GM06990 (cell line): Measurements from ENCODE around the gene NHLRC4.

Experiments
- DNase-seq: peaks from one replicate; pipeline ENCODE4 v3.0.0-alpha.2; 2011; ENCODE audit not compliant: insufficient read length; ENCODE audit errors: extremely low read depth
- H3K27me3 ChIP-seq: replicated peaks from 2 replicates; pipeline ENCODE4 v1.6.0; 2011; ENCODE audit warnings: low read length; ENCODE audit not compliant: control insufficient read depth, insufficient read depth
- H3K36me3 ChIP-seq: 2 replicates; pipeline ENCODE4 v1.5.1; 2011; ENCODE audit warnings: low read length; ENCODE audit not compliant: control insufficient read depth, insufficient read depth
- H3K4me3 ChIP-seq: replicated peaks from 2 replicates; pipeline ENCODE4 v1.5.1; 2011; ENCODE audit warnings: low read depth, mild to moderate bottlenecking, control low read depth, low read length
- CTCF ChIP-seq: IDR thresholded peaks from 2 replicates; pipeline ENCODE4 v1.5.1; 2011; ENCODE audit warnings: low read length, control low read depth, mild to moderate bottlenecking, inconsistent platforms; ENCODE audit not compliant: insufficient read depth, poor library complexity, severe bottlenecking

Gene NHLRC4

DNA sequence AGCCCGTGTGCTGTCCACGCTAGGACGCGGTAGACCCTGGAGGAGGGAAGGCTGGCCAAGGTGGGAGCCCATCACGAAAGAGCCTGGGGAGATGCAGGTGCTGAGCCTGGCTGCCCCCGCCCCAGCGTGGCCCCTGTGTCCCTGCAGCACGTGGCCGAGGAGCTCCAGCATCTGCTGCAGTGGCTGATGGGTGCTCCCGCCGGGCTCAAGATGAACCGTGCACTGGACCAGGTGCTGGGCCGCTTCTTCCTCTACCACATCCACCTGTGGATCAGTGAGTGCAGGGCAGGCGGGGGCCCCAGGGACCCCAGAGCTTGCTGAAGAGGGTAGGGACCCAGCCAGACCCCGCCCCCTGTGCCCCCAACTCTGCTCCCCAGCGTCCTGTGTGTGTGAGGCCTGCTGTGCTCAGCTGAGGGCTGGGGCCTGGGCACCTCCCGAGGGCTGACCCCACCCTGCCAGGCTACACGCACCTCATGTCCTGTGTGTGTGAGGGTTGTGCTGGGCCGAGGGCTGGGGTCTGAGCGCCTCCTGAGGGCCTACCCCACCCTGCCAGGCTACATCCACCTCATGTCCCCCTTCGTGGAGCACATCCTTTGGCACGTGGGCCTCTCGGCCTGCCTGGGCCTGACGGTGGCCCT lies 11.5 kb downstream of the NHLRC4 start:
- no peak for TF ChIP-seq CTCF
- H3K27me3 ChIP-seq, result no peaks in the 10 kb centered on the region
- DNase-seq, result no peak
- peaks cover 5% of the 10 kb centered on the region for H3K36me3 ChIP-seq
- no peak overlapping the region for H3K4me3 ChIP-seq

GRCh38 chr16:578870-579405 lies 12.1 kb downstream of the NHLRC4 start:
- peak; percentile 78 for DNase-seq
- H3K27me3 ChIP-seq, result no peaks in the 10 kb centered on the region
- peaks cover 5% of the 10 kb centered on the region for H3K36me3 ChIP-seq
- H3K4me3 ChIP-seq, result peak overlapping the region; percentile 15; the same call in 1 of the 2 replicates
- TF ChIP-seq CTCF, result peak; percentile 97

DNA sequence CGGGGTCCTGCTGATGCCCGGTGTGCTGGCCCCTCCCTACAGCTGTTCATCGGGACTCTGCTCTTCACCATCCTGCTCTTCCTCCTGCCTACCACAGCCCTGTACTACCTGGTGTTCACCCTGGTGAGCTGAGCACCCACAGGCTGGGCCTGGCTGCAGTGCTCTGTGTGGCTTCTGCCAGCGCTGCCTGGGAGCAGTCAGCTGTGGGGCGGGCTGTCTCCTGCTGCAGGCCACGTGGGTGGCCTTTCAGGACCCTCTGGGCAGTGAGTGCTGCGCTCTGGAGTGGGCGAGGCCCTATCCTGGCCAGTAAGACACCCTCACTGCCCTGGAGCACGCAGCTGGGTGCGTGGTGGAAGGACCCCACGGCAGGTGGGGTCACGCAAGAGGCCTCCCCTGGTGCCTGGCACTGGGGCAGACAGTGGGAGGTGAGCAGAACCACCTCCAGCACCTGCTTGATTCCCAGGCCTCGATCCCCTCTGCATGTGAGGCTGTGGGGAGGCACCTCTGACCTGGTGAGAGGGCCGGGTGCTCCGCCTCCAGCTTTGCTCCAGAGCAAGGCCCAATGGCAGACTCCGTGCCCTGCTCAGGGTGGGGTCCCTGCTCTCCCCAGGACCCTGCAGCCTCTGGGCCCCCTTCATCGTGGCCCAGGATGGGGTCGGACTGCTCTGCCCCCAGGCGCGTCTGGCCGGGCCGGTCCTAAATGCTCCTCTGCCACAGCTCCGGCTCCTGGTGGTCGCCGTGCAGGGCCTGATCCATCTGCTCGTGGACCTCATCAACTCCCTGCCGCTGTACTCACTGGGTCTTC lies 13.5 kb downstream of the NHLRC4 start:
- DNase-seq, result no peak
- no peak for TF ChIP-seq CTCF
- Histone ChIP-seq H3K27me3 (no peaks in the 10 kb centered on the region), H3K36me3 (no peaks in the 10 kb centered on the region; the same call in 1 of the 2 replicates), H3K4me3 (no peak overlapping the region)

DNA sequence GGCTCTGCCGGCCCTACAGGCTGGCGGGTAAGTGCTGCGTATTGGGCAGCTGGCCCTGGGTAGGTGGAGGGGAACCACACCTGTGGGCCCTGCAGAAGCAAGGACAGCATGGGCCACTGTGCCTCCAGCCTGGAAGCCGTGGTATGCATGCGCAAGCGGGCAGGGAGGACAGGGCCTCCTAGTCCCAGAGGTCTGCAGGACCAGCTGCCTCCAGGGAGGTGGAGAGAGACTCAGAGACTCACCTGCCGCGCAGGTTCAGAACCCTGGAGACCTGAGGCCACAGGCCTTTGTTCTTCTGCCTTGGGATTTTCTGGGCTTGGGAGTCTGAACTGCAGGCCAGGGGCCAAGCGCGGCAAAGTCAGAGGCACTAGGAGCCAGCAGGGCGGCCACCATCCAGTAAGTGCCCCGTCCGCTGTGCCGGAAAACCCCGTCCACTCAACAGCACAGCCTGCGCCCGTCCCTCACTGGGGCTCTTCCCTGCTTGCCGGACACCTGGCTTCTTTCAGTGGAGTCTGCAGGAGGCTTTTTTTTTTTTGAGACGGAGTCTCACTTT lies 14.2 kb downstream of the NHLRC4 start:
- no peaks in the 10 kb centered on the region for H3K27me3 ChIP-seq
- TF ChIP-seq CTCF, result no peak
- DNase-seq, result no peak
- no peak overlapping the region for H3K4me3 ChIP-seq
- no peaks in the 10 kb centered on the region; the same call in 1 of the 2 replicates for H3K36me3 ChIP-seq

GRCh38 chr16:582218-582613 lies 15.4 kb downstream of the NHLRC4 start:
- Histone ChIP-seq H3K4me3 (no peak overlapping the region), H3K27me3 (no peaks in the 10 kb centered on the region), H3K36me3 (no peaks in the 10 kb centered on the region; the same call in 1 of the 2 replicates)
- no peak for TF ChIP-seq CTCF
- DNase-seq, result no peak
